HL-60/S4 treated with retinoic acid at 250 ng/mL for 4 days and 3 days (cell line): ENCODE data around the gene ZNF787.

Experiments
- in situ Hi-C: fragments of 300-500 bp; cut with MboI; formaldehyde crosslinking; loops from 2 replicates; pipeline ENCODE4 v1.7.0; 2022; ENCODE audit warnings: low sequenced_read_pairs

ZNF787 gene

DNA sequence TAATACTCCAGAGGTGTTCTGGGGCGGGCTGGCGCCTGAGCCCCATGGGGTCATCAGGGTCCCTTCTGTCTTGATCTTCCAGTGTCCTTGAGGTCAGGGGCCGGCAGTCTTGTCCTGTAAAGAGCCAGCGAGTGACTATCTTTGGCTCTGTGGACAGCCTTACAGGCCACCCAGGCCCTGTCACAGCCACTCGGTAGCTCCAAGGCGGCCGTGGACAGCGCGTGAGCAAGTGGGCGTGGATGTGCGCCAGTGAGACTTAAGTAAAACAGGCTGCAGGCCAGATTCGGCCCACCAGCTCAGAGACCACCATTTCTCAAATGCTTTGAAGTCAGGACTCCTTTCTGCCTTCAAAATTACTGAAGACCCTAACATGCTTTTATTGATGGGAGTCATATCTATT lies 23.7 kb upstream of the ZNF787 start:
- in situ Hi-C loops = no loop called here

DNA sequence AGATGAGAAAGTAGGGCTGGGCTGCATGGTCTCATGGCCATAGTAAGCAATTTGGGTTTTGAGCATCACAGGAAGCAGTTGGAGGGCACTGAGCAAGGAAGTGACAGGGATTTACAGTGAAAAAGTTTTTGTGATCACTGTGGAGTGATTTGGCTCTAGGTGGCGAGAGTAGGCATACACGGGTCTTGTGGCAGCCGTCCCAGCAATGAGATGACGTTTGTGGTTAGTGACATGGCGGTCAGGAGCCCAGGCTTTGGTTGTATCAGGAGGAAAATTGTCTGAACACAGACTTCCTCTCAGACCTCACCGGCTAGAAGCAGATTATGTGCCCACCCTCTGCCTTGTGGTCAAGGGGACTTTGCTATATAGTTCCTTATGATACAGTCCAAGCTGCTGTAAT lies 23.3 kb upstream of the ZNF787 start:
- in situ Hi-C loops = no loop called here

DNA sequence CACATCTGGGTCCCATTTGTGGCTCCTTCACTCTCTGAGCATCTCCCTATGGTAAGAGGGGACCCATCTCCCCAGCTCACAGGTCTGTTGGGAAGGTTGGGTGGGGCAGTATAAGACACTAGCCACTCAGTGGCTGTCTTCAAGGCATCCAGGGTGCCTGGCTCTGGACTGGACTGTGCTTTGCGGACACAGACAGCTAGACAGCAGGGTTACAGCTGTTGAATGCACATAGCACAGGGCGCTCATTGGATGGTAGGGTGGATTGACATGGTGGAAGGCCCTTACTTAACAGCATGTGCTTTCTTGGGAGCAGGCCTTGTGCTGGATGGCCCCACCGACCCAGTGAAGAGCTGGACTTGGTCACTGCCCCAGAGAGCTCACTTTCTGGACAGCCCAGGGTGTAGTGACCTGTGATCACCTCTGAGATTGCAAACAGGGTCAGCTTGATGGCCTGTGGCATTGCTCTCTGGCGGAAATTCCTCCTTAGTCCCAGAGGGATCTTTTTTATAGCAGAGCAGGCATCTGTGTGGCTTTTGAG lies 21.9 kb upstream of the ZNF787 start:
- in situ Hi-C loops = no loop called here

DNA sequence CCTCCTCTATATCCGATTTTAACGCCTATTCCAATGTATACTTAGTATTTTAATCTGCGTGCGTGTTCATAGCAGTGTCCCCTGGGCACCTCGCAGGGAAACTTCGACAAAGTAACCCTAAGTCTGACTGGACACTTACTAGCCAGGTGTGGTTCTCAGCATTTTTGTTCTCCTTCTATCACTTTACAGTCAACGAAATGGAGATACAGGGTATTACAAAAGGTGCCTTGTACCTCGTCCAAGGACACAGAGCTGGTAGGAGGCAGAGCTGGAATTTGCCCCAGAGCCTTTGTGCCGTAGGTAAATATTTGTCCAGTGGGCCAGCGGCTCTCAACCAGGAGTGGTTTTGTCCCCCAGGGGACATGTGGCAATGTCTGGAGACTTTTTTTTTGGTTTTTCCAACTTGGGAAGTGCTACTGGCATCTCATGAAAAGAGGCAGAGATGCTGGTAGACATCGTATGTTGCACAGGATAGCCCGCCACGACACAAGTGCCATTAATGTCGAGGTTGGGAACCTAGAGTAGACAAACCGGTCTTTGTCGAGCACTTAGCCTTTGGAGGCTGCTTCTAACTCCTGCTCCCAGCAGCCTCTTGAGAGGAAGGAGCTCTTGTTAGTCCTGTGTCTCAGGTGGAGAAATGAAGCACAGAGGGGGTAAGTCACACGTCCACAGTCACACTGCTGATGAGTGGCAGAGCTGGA lies 21.1 kb upstream of the ZNF787 start:
- in situ Hi-C loops = no loop called here

DNA sequence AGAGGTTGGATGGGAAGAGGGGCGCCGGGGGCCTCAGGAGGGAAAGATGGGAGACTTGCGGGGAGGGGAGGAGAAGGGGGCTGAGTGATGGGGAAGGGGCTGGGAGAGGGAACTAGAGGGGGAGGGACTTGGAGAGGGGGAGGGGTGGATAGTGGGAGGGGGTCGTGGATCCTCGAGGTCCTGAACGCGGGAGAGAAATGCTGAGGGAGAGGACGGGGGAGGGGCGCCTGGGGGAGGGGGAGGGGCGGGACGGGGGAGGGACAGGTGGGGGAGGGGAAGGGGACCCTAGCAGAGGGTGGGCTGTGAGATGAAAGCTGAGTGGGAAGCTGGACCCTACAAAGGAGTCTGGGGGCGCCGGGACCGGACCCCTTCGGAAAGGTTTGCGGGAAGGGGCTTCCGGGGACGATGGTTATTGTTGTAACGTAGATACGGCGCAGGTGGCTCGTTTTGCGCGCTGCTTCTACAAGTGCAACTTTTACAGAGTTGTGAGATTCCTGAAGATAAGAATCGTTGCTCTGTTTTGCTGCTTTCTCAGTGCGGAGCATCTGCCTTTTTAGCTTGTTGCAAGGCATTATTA lies 20.4 kb upstream of the ZNF787 start:
- in situ Hi-C loops = no loop called here

DNA sequence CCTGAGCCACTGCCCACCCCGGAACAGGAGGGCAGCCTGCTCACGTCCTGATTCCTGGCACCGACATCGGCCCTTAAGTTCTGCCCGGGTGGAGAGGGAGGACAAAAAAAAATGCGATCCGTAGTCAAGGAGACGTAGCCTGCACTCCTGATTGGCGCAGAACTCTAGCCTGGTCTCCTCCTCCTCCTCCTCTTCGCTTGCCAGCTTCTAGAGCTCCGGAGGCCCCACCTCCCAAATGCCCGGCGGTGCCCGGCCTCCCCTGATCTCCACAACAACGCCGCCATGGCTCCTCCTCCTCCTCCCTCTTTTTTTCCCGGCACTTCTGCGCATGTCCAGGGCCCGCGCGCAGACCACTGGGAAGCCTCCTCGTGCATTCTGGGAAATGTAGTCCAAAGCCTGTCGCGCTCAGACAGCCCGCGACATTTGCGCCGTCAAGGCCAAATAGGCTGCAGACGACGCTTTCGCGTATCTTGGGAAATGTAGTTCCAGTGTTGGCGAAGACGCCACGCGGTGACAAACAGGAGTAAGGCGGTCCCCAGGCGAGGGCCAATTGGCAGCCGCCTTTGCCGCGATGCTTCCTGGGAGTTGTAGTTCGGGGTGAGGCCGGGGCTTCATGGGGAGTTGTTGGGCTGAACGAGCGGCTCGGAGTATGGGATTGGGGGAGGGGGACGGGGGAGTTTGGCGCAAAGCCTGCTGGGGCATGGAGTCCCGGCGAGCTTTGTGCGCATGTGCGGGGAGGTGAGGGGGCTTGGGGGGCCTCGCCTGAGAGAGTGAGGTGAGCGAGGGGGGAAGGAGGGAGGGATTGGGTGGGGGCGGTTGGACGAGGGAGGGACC lies 19.7 kb upstream of the ZNF787 start, which contains the start of gene ZNF444:
Gene ZNF444, plus strand, starts transcription at position 705 of the 834 bp plus-strand sequence. CDS start 5,625 bp downstream, outside the sequence.
- in situ Hi-C loops = no loop called here

DNA sequence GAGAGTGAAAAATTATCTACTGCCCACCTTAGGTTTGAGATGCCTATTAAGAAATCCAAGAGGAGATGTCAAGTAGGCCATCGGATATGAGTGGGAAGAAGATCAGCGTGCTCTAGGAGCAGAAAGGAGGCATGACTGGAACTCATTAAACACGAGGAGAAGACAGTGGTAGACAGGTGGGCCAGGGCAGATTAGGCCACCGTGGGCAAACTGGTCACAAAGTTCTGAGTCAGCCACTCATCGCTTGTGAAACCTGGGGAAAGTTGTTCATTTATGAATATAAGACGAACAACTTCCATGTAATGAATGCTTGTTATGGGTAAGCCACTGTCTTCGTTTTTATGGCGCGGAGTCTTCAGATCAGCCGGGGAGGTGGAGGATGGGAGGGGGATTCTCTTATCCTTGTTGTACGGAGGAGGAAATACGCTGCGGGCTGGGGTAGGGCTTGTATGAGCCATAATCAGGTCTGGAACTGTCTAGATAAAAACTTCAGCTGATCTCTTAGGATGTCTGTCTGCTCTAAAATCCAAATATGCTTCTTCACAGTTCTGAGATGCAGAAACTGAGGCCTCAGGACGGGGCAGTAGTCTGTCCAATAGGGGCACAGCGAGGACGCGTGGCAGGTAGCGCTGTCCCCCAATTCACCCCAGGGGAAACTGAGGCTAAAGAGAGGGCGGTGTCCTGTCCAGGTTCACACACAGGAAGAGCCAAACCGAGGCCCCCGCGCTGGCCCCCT lies 18.9 kb upstream of the ZNF787 start:
- in situ Hi-C loops = no loop called here

DNA sequence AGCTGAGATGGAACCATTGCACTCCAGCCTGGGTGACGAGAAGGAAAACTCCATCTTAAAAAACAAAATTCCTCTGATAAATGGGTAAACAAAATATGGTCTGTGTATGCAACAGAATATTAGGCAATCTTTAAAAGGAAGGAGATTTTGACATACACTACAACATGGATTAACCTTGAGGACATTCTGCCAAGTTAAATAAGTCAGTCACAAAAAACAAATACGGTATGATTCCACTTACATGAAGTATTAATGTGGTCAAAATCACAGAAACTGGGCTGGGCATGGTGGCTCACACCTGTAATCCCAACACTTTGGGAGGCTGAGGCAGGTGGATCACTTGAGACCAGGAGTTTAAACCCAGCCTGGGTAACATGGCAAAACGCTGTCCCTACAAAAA lies 17.0 kb upstream of the ZNF787 start:
- in situ Hi-C loops = no loop called here

DNA sequence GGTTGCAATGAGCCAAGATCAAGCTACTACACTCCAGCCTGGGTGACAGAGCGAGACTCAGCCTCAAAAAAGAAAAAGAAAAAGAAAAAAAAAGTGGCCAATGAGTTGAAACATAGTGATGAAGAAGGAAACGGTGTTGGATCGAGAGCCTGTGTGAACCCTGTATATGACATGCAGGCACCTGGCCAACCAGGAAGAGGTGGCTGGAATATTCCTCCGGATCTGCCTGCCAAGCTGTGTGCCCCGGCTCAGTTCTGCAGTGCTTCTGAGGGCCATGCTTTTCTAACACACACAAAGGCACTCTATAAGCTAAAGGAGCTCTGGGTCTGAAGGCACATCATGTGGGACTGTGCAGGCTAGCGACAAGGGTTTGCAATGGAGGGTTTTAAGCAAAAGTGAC lies 16.3 kb upstream of the ZNF787 start:
- in situ Hi-C loops = no loop called here

DNA sequence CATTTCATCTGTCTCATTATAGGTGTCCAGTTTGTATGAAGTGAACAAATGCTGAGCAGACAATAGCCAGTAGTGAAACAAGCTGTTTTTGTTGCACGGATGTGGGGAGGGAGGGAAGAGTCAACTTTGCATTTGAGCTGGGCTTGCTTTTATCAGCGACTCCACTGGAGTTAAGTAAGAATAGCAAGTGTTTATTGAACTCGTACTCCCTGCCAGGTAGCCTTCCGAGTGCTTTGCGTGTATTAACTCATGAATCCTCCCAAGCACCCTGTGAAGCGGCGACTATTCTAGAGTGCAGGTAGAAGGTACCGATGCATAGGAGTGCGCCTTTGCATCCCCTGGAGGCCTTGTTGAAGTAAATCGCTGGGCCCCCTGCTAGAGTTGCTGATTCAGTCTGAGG lies 15.3 kb upstream of the ZNF787 start:
- in situ Hi-C loops = no loop called here

DNA sequence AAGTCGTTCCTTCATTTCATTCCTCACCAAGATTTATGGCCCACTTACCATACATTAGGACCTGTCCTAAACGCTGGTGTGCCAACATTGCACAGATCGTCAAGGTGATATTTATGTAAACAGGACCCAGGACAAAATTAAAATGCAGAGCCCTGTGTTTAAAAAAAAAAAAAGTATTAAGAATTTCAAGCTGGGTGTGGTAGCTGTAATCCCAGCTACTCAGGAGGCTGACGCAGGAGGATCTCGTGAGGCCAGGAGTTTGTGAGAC lies 13.5 kb upstream of the ZNF787 start:
- in situ Hi-C loops = no loop called here

DNA sequence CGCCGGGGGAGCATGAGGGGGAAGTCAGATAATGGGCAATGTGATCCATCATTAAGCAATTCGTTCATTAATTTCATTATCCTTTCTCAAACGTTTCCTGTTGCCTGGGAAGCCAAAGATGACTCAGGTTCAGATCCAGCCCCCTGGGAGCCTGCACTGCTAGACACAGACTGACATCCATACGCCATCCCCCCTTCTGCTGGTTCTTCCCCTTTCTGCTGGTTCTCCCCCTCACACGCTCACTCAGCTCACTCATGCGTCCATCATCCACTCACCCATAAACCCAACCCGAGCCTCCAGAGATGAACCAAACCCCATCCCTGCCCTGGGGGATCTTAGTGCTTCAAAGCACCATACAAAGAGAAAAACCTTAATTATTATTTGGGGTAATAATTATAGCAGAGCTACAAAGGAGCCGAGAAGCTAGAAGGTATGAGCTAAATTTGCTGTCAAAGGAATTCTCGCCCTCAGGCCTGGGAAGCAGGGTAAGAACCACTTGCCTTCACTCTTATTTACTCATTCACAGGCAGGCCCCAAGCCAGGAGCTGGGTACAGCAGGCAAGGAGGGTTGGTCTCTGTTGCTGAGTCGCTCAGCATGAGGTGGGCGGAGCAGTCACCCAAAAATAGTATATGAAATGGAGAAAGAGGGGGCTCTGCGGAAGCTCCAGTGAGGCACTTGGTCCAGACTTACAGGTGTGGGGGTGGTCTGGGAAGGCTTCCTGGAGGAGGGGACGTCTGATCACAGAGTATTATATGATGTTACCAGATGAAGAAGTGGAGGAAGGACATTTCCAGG lies 13.0 kb upstream of the ZNF787 start:
- in situ Hi-C loops = no loop called here

DNA sequence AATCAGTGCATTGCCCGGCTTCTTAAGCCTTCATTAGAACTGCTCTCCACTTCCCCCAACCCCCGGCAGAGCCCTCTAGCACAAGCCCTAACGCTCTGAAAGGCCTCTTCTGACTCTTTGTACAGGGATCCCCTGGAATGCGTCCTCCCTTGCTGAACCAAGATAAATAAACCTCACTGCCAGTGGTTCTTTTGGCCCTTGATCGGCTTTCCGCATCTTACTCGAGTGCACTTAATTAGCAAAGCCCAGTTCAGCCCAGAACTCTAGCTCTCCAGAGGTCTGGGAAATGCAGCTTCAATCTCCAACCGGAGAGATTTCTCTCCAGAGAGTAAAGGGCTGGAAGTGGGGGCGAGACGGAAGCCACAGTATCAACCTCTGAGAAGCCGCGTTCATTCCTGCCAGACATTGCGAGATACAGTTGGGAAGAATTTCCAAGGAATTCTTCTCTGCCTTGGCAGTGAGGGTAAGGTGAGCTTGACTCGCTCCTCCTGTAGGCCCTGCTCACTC lies 11.3 kb upstream of the ZNF787 start:
- in situ Hi-C loops = no loop called here

DNA sequence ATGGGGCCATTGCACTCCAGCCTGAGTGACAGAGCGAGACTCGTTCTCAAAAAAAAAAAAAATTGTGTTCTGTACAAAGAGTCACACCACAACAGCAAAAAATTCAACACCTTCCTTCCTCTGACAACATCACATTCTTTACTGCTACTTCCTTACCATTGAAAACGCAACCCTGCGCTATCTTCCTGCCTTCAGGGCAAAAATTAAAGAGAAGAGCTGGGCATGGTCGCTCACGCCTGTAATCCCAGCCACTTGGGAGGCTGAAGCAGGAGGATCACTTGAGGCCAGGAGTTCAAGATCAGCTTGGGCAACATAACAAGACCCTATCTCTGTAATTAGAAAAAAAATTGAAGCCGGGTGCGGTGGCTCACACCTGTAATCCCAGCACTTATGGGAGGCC lies 10.6 kb upstream of the ZNF787 start:
- in situ Hi-C loops = no loop called here

DNA sequence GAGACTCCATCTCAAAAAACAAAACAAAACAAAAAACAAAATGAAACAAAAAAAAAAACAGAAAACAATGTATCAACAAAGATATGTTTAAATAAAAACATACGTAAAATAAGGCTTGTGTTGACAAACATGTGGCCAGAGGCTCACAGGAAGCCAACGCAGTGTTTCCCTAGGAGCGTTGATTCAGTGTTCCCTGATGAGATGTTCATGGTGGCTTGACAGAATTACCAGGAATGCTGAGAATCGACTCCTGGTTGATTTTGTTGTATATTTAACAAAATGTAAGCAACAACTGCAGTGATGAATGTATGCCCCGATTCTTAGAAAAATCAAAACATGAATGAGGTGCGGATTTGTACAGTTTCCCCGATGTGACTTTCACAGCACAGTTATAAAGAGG lies 8.9 kb upstream of the ZNF787 start:
- in situ Hi-C loops = no loop called here

DNA sequence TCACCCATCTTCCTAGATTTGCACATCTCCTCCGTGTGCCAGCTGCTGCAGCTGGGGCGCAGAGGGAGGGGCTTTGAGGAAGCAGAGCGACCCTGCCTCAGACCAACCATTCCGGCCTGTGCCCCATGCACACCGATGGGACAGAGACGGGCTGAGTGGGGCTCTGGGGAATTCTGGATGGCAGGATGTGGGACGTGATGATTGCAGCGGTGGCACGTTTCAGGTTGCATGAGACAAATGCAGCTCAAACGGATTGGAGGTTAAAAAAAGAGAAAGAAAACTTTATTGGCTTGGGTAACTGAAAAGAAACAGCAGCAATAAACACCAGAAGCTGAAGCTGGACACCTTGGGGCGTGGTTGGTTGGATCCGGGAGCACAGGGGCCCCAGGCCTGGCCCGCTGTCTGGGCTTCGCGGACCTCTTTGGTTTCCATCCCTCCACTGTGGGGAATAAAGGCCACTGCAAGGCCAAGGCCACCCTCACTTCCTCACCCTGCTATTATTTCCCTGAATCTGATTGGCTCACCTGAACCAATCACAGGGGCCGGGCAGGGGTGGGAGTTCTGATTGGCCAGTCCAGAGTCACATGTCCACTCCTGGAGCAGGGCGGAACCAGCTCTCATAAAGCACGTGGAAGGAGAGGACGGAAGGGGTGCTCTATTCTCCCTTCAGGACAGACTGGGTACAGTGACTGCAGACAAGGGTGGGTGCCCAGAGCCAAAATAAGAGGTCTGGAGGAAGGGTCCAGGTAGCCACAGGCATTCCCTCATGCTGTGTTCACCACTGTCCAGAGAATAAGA lies 6.1 kb upstream of the ZNF787 start:
- in situ Hi-C loops = no loop called here

DNA sequence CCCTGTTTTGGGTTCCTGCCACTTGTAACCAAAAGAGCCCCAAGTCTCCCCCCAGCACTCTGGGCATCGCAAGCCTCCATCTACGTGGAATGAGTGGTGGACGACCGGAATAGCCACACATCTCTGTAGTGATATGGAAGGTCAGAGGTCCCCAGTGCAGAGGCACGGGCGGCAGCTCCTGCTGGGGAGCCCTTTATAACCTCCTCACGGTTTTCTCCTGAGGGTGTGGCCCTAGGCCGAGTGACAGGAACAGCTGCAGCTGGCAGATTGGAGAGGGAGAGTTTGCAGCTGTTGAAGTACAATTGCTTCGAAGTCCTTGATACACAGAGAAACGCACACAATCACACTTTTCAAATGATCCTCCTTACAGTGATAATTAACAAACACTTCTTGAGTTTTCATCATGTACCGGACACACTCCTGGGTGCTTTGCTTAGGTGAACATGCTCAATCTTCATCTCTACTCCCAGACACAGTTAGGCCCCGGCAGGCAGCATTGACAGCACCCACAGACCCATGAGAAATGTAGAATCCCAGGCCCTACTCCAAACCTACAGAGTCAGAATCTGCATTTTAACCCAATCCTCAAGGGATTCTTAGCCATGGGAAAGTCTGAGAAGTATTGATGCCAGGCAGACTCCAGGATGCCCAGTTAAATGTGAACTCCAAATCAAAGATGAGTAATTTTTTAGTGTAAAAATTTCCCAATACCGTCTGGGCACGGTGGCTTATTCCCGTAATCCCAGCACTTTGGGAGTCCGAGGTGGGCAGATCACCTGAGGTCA lies 4.9 kb upstream of the ZNF787 start:
- in situ Hi-C loops = no loop called here

DNA sequence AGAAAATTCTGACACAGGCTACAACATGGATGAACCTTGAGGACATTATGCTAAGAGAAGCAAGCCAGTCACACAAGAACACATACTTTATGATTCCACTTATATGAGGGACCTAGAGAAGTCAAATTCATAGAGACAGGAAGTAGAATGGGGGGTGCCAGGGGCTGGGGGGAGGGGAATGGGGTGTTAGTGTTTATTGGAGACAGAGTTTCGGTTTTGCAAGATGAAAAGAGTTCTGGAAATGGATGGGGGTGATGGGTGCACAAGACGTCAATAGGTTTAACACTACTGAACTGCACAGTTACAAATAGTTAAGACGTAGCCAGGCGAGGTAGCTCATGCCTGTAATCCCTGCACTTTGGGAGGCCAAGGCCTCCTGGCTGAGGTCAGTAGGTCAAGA lies 3.5 kb upstream of the ZNF787 start:
- in situ Hi-C loops = no loop called here
